HCT116 (cell line): Measurements from ENCODE around the gene COX6B2. TPM values are rescaled to one million over a fixed set of nuclear protein-coding genes. Genes with fewer than 3 reads are reported as not detected.

ENCODE experiments used
- ATAC-seq: fragments of 200-7000 bp; cut with Tn5 transposase; 2 replicates; pipeline ENCODE4 v1.9.1; 2020; ENCODE audit warnings: mild to moderate bottlenecking, moderate library complexity
- BruUV-seq: library from RNA; stranded (reverse); fragments of 400-500 nt; replicated peaks from 2 replicates; lab custom pipeline; 2021; lab: Mats Ljungman, UMichigan
- CTCF ChIA-PET: fragments of 300-600 bp; sonication (Branson Sonifier 250); formaldehyde crosslinking; loops from one replicate; lab custom pipeline; 2021; ENCODE audit warnings: antibody characterized with exemption; lab: Charles Lee
- POLR2A ChIA-PET: fragments of 300-600, 350-600 bp; sonication (Branson Sonifier 250); formaldehyde crosslinking; loops from one replicate; lab custom pipeline; 2021; ENCODE audit warnings: antibody characterized with exemption; lab: Charles Lee
- RAD21 ChIA-PET, 2 experiments: fragments of 300-600 bp; sonication (Branson Sonifier 250); formaldehyde crosslinking; loops; one replicate each; lab custom pipeline; 2023; ENCODE audit warnings: low total read pairs in 2 of 2; ENCODE audit not compliant: uncharacterized antibody in 2 of 2, unreplicated experiment in 2 of 2, low non-redundant PET in 1 of 2; lab: Charles Lee
- DNase-seq: peaks from one replicate; pipeline ENCODE4 v3.0.0-alpha.2; 2010; ENCODE audit warnings: low read depth, low spot score
- H2AFZ ChIP-seq: fragments of 200-600 bp; shearing (Covaris generic), sonication (generic); 2 replicates; pipeline ENCODE4 v1.6.1; 2017; ENCODE audit warnings: low read depth, mixed run types, mixed read lengths, antibody characterized with exemption, low read length; ENCODE audit not compliant: poor library complexity, severe bottlenecking
- H3K27ac ChIP-seq: 2 replicates; pipeline ENCODE4 v1.5.1; 2012; ENCODE audit warnings: low read depth, low read length
- H3K27me3 ChIP-seq: fragments of 200-600 bp; sonication (generic); 2 replicates; pipeline ENCODE4 v1.6.1; 2016; ENCODE audit warnings: mixed run types, low read length, mixed read lengths; ENCODE audit not compliant: insufficient read depth
- H3K36me3 ChIP-seq, 2 experiments: fragments of 200-500 bp in 1 of 2; fragments of 200-600 bp in 1 of 2; sonication (Bioruptor generic) in 1 of 2; sonication (generic) in 1 of 2; 2 replicates each; pipeline versions ENCODE4 v1.5.1 to v1.6.1; 2014 to 2016; ENCODE audit warnings: low read length in 2 of 2, inconsistent platforms in 1 of 2, mixed read lengths in 1 of 2, mixed run types in 1 of 2; ENCODE audit not compliant: insufficient read depth in 2 of 2, control insufficient read depth in 1 of 2
- H3K4me1 ChIP-seq, 2 experiments: fragments of 200-600 bp in 1 of 2; sonication (generic) in 1 of 2; 2 replicates each; pipeline versions ENCODE4 v1.5.1 to v1.6.1; 2012 to 2017; ENCODE audit warnings: low read length in 2 of 2, inconsistent platforms in 1 of 2, mild to moderate bottlenecking in 1 of 2, mixed read lengths in 1 of 2, mixed run types in 1 of 2, moderate library complexity in 1 of 2; ENCODE audit not compliant: insufficient read depth in 2 of 2, control insufficient read depth in 1 of 2
- H3K4me2 ChIP-seq: fragments of 200-600 bp; sonication (generic); 2 replicates; pipeline ENCODE4 v1.6.1; 2017; ENCODE audit warnings: mixed run types, low read length, mixed read lengths
- H3K4me3 ChIP-seq, 2 experiments: fragments of 200-600 bp in 1 of 2; sonication (generic) in 1 of 2; replicated peaks in 1 of 2; 2 replicates each; pipeline ENCODE4 v1.5.1; 2011 to 2016; ENCODE audit warnings: low read length in 2 of 2, control low read depth in 1 of 2, low read depth in 1 of 2, mild to moderate bottlenecking in 1 of 2, mixed read lengths in 1 of 2, mixed run types in 1 of 2
- H3K79me2 ChIP-seq: fragments of 200-600 bp; sonication (generic); 2 replicates; pipeline ENCODE4 v1.6.1; 2017; ENCODE audit warnings: mild to moderate bottlenecking, mixed run types, low read length, moderate library complexity, mixed read lengths; ENCODE audit not compliant: insufficient read depth
- H3K9ac ChIP-seq: fragments of 200-600 bp; sonication (generic); 2 replicates; pipeline ENCODE4 v1.6.1; 2016; ENCODE audit warnings: low read length, mixed read lengths
- H3K9me2 ChIP-seq: fragments of 200-600 bp; sonication (generic), shearing (Covaris generic); 2 replicates; pipeline ENCODE4 v1.6.1; 2017; ENCODE audit warnings: mixed run types, mild to moderate bottlenecking, moderate library complexity; ENCODE audit not compliant: insufficient read depth
- H3K9me3 ChIP-seq, 2 experiments: fragments of 200-500 bp in 1 of 2; fragments of 200-600 bp in 1 of 2; sonication (Bioruptor generic) in 1 of 2; sonication (generic) in 1 of 2; 2 replicates each; pipeline ENCODE4 v1.6.1; 2014 to 2017; ENCODE audit warnings: low read length in 2 of 2, mixed read lengths in 2 of 2, inconsistent platforms in 1 of 2, low read depth in 1 of 2, mild to moderate bottlenecking in 1 of 2, mixed run types in 1 of 2, moderate library complexity in 1 of 2; ENCODE audit not compliant: control insufficient read depth in 1 of 2, insufficient read depth in 1 of 2
- H4K20me1 ChIP-seq: fragments of 200-600 bp; sonication (generic), shearing (Covaris generic); 2 replicates; pipeline ENCODE4 v1.6.1; 2017; ENCODE audit warnings: mixed run types, mild to moderate bottlenecking, moderate library complexity; ENCODE audit not compliant: insufficient read depth
- CEBPB ChIP-seq: IDR thresholded peaks from 2 replicates; pipeline ENCODE4 v1.6.1; 2012; ENCODE audit warnings: low read depth
- JUND ChIP-seq: IDR thresholded peaks from 2 replicates; pipeline ENCODE4 v1.6.1; 2012
- RAD21 ChIP-seq: IDR thresholded peaks from 2 replicates; pipeline ENCODE4 v1.6.1; 2012; ENCODE audit warnings: low read depth, mild to moderate bottlenecking
- SIN3A ChIP-seq: IDR thresholded peaks from 2 replicates; pipeline ENCODE4 v1.6.1; 2012; ENCODE audit warnings: low read depth
- intact Hi-C: fragments of 100-400 bp; cut with micrococcal nuclease; formaldehyde crosslinking; loops from 2 replicates; pipeline ENCODE4 v1.10.0; 2022
- total RNA-seq: library from RNA; stranded (reverse); gene quantifications from one replicate; pipeline ENCODE4 v1.2.1, GENCODE V29; 2021; ENCODE audit not compliant: unreplicated experiment
- TF ChIP-seq, protein P1 (sequence below), 3 experiments: fragments of 200-600 bp in 1 of 3; sonication (generic) in 1 of 3; IDR thresholded peaks in 2 of 3; conservative IDR thresholded peaks in 1 of 3; 2 replicates each; pipeline ENCODE4 v1.5.1; 2012 to 2017; ENCODE audit warnings: low read depth in 2 of 3, low read length in 2 of 3, antibody characterized with exemption in 1 of 3, borderline replicate concordance in 1 of 3, control low read depth in 1 of 3, mild to moderate bottlenecking in 1 of 3, mixed read lengths in 1 of 3, mixed run types in 1 of 3, moderate library complexity in 1 of 3; ENCODE audit not compliant: insufficient read depth in 1 of 3
- TF ChIP-seq, protein P2 (sequence below): IDR thresholded peaks from 2 replicates; pipeline ENCODE4 v1.6.1; 2011; ENCODE audit warnings: mild to moderate bottlenecking, low read length, moderate library complexity; ENCODE audit not compliant: insufficient replicate concordance; ENCODE audit errors: extremely low read depth

Gene COX6B2
- total RNA-seq, 1 experiment from 2014 or later = 2.4 TPM

GRCh38 chr19:55336101-55336500 lies 18.4 kb downstream of the COX6B2 start:
- BruUV-seq = no TSS peak
- Histone ChIP-seq H3K36me3 (no peaks in the 10 kb centered on the region), H3K4me3 (no peak overlapping the region), H2AFZ (no peak overlapping the region), H3K27ac (no peak overlapping the region), H3K4me2 (no peak overlapping the region), H3K4me1 (peaks cover 7 to 31% of the 10 kb centered on the region in 2 experiments), H4K20me1 (no peaks in the 10 kb centered on the region), H3K27me3 (no peaks in the 10 kb centered on the region), H3K9me3 (no peaks in the 10 kb centered on the region), H3K79me2 (peaks cover 9% of the 10 kb centered on the region; the same call in 1 of the 2 replicates), H3K9me2 (no peaks in the 10 kb centered on the region), H3K9ac (no peak overlapping the region)
- ATAC-seq = no peak
- TF ChIP-seq, protein P1, sequence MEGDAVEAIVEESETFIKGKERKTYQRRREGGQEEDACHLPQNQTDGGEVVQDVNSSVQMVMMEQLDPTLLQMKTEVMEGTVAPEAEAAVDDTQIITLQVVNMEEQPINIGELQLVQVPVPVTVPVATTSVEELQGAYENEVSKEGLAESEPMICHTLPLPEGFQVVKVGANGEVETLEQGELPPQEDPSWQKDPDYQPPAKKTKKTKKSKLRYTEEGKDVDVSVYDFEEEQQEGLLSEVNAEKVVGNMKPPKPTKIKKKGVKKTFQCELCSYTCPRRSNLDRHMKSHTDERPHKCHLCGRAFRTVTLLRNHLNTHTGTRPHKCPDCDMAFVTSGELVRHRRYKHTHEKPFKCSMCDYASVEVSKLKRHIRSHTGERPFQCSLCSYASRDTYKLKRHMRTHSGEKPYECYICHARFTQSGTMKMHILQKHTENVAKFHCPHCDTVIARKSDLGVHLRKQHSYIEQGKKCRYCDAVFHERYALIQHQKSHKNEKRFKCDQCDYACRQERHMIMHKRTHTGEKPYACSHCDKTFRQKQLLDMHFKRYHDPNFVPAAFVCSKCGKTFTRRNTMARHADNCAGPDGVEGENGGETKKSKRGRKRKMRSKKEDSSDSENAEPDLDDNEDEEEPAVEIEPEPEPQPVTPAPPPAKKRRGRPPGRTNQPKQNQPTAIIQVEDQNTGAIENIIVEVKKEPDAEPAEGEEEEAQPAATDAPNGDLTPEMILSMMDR (IDR thresholded peaks at IDR 0.05 in 2 of 3, conservative IDR thresholded peaks at IDR 0.05 in 1 of 3; ENCODE audit: borderline replicate concordance in 1 of 3, insufficient read depth in 1 of 3, low read depth in 2 of 3, low read length in 2 of 3) = no peak
- TF ChIP-seq, protein P2, sequence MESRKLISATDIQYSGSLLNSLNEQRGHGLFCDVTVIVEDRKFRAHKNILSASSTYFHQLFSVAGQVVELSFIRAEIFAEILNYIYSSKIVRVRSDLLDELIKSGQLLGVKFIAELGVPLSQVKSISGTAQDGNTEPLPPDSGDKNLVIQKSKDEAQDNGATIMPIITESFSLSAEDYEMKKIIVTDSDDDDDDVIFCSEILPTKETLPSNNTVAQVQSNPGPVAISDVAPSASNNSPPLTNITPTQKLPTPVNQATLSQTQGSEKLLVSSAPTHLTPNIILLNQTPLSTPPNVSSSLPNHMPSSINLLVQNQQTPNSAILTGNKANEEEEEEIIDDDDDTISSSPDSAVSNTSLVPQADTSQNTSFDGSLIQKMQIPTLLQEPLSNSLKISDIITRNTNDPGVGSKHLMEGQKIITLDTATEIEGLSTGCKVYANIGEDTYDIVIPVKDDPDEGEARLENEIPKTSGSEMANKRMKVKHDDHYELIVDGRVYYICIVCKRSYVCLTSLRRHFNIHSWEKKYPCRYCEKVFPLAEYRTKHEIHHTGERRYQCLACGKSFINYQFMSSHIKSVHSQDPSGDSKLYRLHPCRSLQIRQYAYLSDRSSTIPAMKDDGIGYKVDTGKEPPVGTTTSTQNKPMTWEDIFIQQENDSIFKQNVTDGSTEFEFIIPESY = no peak
- TF ChIP-seq RAD21 (no peak), JUND (no peak), CEBPB (no peak), SIN3A (no peak)
- ChIA-PET POLR2A (no interaction called here), CTCF (no interaction called here), RAD21 (no interaction called here)
- intact Hi-C loops = no loop called here
- DNase-seq = no peak
